Endothelial cell of umbilical vein (primary cell): ENCODE results near the gene OASL. TPM values are rescaled to one million over a fixed set of nuclear protein-coding genes. Genes with fewer than 3 reads are reported as not detected.

Source experiments
- BruUV-seq: library from RNA; stranded (reverse); fragments of 400-500 nt; replicated peaks from 2 replicates; lab custom pipeline; 2021; lab: Mats Ljungman, UMichigan
- CTCF ChIA-PET: fragments of 300-600, 350-600 bp; sonication (Branson Sonifier 250); formaldehyde crosslinking; loops from one replicate; lab custom pipeline; 2021; ENCODE audit warnings: antibody characterized with exemption, inconsistent platforms; lab: Charles Lee
- POLR2A ChIA-PET: fragments of 300-600, 350-600 bp; sonication (Branson Sonifier 250); formaldehyde crosslinking; loops from one replicate; lab custom pipeline; 2021; ENCODE audit warnings: antibody characterized with exemption, inconsistent platforms; lab: Charles Lee
- DNase-seq: peaks from one replicate; pipeline ENCODE4 v3.0.0-alpha.2; 2011; ENCODE audit warnings: low read depth, low spot score
- FAIRE-seq: peaks from 2 replicates; lab custom pipeline; 2011; peaks lifted over from hg19 to GRCh38; lab: Jason Lieb, UNC
- H2AFZ ChIP-seq: 2 replicates; pipeline ENCODE4 v1.6.0; 2012; ENCODE audit warnings: low read depth, low read length, control low read depth, inconsistent platforms
- H3K27ac ChIP-seq: 2 replicates; pipeline ENCODE4 v1.5.1; 2011; ENCODE audit warnings: low read depth, mild to moderate bottlenecking, control low read depth, low read length, moderate library complexity; ENCODE audit not compliant: insufficient read depth
- H3K27me3 ChIP-seq, 2 experiments: 2 replicates each; pipeline versions ENCODE4 v1.6.0 to v1.6.1; 2011; ENCODE audit warnings: low read length in 2 of 2, mixed read lengths in 1 of 2; ENCODE audit not compliant: control insufficient read depth in 2 of 2, insufficient read depth in 2 of 2
- H3K36me3 ChIP-seq, 2 experiments: 2 replicates in 1 of 2; 3 replicates in 1 of 2; pipeline ENCODE4 v1.5.1; 2011; ENCODE audit warnings: low read length in 2 of 2, mild to moderate bottlenecking in 1 of 2, moderate library complexity in 1 of 2; ENCODE audit not compliant: control insufficient read depth in 2 of 2, insufficient read depth in 2 of 2; ENCODE audit errors: extremely low read depth in 1 of 2
- H3K4me1 ChIP-seq: 3 replicates; pipeline ENCODE4 v1.5.1; 2011; ENCODE audit warnings: mild to moderate bottlenecking, low read length; ENCODE audit not compliant: control insufficient read depth, insufficient read depth; ENCODE audit errors: extremely low read depth
- H3K4me2 ChIP-seq: 2 replicates; pipeline ENCODE4 v1.6.1; 2011; ENCODE audit warnings: low read length, control low read depth, mixed read lengths; ENCODE audit not compliant: insufficient read depth
- H3K4me3 ChIP-seq, 3 experiments: fragments of 200-600 bp in 1 of 3; sonication (generic), shearing (Covaris generic) in 1 of 3; replicated peaks in 1 of 3; 2 replicates each; pipeline ENCODE4 v1.5.1; 2011 to 2016; ENCODE audit warnings: control low read depth in 3 of 3, low read length in 3 of 3, mild to moderate bottlenecking in 2 of 3, inconsistent platforms in 1 of 3, low read depth in 1 of 3, moderate library complexity in 1 of 3; ENCODE audit not compliant: insufficient read depth in 1 of 3
- H3K79me2 ChIP-seq: 2 replicates; pipeline ENCODE4 v1.6.0; 2012; ENCODE audit warnings: low read length, inconsistent platforms; ENCODE audit not compliant: control insufficient read depth, insufficient read depth
- H3K9ac ChIP-seq: replicated peaks from 2 replicates; pipeline ENCODE3; 2011; ENCODE audit warnings: low read length, control low read depth; ENCODE audit not compliant: insufficient read depth; ENCODE audit errors: extremely low read depth
- H3K9me1 ChIP-seq: replicated peaks from 3 replicates; pipeline ENCODE4 v1.6.0; 2011; ENCODE audit warnings: mild to moderate bottlenecking, low read length; ENCODE audit not compliant: control insufficient read depth, insufficient read depth; ENCODE audit errors: extremely low read depth
- H3K9me3 ChIP-seq: replicated peaks from 2 replicates; pipeline ENCODE4 v1.5.1; 2012; ENCODE audit warnings: low read length, inconsistent platforms; ENCODE audit not compliant: control insufficient read depth, insufficient read depth
- H4K20me1 ChIP-seq: replicated peaks from 2 replicates; pipeline ENCODE3; 2011; ENCODE audit warnings: mild to moderate bottlenecking, low read length; ENCODE audit not compliant: control insufficient read depth, insufficient read depth; ENCODE audit errors: extremely low read depth
- GATA2 ChIP-seq: IDR thresholded peaks from 2 replicates; pipeline ENCODE4 v1.7.0; 2011; ENCODE audit warnings: low read depth, mild to moderate bottlenecking, moderate library complexity, mixed read lengths, low read length; ENCODE audit not compliant: insufficient read length, insufficient read depth
- JUN ChIP-seq: IDR thresholded peaks from 2 replicates; pipeline ENCODE4 v1.6.1; 2011; ENCODE audit warnings: borderline replicate concordance, low read depth; ENCODE audit not compliant: insufficient read length, insufficient read depth
- MYC ChIP-seq: IDR thresholded peaks from one replicate; pipeline ENCODE4 v1.6.1; 2011; ENCODE audit warnings: mild to moderate bottlenecking, low read depth, low read length
- POLR2A ChIP-seq: IDR thresholded peaks from 2 replicates; pipeline ENCODE4 v1.6.1; 2012; ENCODE audit warnings: low read depth, mild to moderate bottlenecking, control low read depth, low read length
- POLR2AphosphoS5 ChIP-seq: IDR thresholded peaks from 2 replicates; pipeline ENCODE4 v1.6.1; 2012; ENCODE audit warnings: low read depth, mild to moderate bottlenecking, control low read depth, low read length, moderate library complexity; ENCODE audit not compliant: insufficient read depth
- dilution Hi-C: fragments of 300-500 bp; cut with MboI; formaldehyde crosslinking; loops from one replicate; pipeline ENCODE4 v1.15.0; 2019; ENCODE audit warnings: low sequenced_read_pairs; ENCODE audit not compliant: extremely low pct_ligation_motif_present
- intact Hi-C: fragments of 100-400 bp; cut with micrococcal nuclease; formaldehyde crosslinking; loops from one replicate; pipeline ENCODE4 v1.10.0; 2022
- polyA plus RNA-seq, 4 experiments: library from polyadenylated mRNA; depleted of rRNA in 3 of 4; stranded (reverse) in 3 of 4; unstranded in 1 of 4; fragments of >200 nt; gene quantifications; 2 replicates each; pipeline versions ENCODE4 v1.2.1 to v1.2.3, GENCODE V29; 2011 to 2012; ENCODE audit warnings: missing spikeins in 1 of 4
- total RNA-seq: library from RNA; stranded (reverse); gene quantifications from 2 replicates; pipeline ENCODE4 v1.2.3, GENCODE V29; 2021
- TF ChIP-seq, protein P1 (sequence below): IDR thresholded peaks from 2 replicates; pipeline ENCODE4 v1.6.1; 2011; ENCODE audit not compliant: insufficient read depth, insufficient read length
- TF ChIP-seq, protein P2 (sequence below), 2 donors: IDR thresholded peaks; 1 replicate in 1 of 2; 2 replicates in 1 of 2; pipeline ENCODE4 v1.5.1; 2011; ENCODE audit warnings: low read length in 2 of 2, mild to moderate bottlenecking in 2 of 2, moderate library complexity in 2 of 2, control low read depth in 1 of 2, inconsistent platforms in 1 of 2, low read depth in 1 of 2; ENCODE audit not compliant: insufficient read depth in 1 of 2; ENCODE audit errors: extremely low read depth in 1 of 2

Gene OASL
- total and polyA plus RNA-seq, 2 donors (not counting 3 experiments of a cell fraction or from before 2014, with no cell fraction given): 0.17 to 0.33 TPM

DNA sequence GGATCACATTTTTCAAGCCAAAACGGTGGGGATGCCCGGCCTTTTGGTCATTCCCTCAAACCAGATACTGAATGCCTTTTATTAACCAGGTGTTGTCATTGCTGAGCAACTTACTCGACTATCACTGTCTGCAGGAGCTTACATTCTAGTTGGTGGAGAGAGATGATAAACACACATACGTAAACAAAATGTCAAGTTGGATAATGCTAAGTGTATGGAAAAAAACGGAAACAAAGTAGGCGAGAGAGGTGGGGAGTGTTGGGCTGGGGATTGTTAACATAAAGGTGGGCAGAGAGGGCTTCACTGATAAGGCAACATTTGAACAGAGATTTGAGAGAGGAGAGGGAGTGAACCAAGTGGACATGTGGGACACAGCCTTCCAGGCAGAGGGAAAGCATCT, 27.2 kb downstream of the OASL start:
- peaks cover 9% of the 10 kb centered on the region for H3K79me2 ChIP-seq
- H3K9me3 ChIP-seq: no peaks in the 10 kb centered on the region
- no peak for FAIRE-seq
- dilution Hi-C loops (no loop called here), intact Hi-C loops (no loop called here)
- CTCF ChIA-PET: no interaction called here
- H3K4me3 ChIP-seq: no peak overlapping the region
- POLR2A ChIA-PET: no interaction called here
- H4K20me1 ChIP-seq: no peaks in the 10 kb centered on the region
- H3K9me1 ChIP-seq: no peaks in the 10 kb centered on the region
- no peak overlapping the region for H3K9ac ChIP-seq
- H3K36me3 ChIP-seq: peaks cover 3 to 23% of the 10 kb centered on the region in 2 experiments
- no peak overlapping the region for H3K27ac ChIP-seq
- DNase-seq: no peak
- TF ChIP-seq GATA2 (no peak), JUN (no peak), POLR2A (no peak), POLR2AphosphoS5 (no peak), MYC (no peak)
- TF ChIP-seq, protein P1, sequence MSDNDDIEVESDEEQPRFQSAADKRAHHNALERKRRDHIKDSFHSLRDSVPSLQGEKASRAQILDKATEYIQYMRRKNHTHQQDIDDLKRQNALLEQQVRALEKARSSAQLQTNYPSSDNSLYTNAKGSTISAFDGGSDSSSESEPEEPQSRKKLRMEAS: no peak
- TF ChIP-seq, protein P2, sequence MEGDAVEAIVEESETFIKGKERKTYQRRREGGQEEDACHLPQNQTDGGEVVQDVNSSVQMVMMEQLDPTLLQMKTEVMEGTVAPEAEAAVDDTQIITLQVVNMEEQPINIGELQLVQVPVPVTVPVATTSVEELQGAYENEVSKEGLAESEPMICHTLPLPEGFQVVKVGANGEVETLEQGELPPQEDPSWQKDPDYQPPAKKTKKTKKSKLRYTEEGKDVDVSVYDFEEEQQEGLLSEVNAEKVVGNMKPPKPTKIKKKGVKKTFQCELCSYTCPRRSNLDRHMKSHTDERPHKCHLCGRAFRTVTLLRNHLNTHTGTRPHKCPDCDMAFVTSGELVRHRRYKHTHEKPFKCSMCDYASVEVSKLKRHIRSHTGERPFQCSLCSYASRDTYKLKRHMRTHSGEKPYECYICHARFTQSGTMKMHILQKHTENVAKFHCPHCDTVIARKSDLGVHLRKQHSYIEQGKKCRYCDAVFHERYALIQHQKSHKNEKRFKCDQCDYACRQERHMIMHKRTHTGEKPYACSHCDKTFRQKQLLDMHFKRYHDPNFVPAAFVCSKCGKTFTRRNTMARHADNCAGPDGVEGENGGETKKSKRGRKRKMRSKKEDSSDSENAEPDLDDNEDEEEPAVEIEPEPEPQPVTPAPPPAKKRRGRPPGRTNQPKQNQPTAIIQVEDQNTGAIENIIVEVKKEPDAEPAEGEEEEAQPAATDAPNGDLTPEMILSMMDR (IDR thresholded peaks at IDR 0.05; ENCODE audit: extremely low read depth in 1 of 2, insufficient read depth in 1 of 2, low read depth in 1 of 2, low read length in 2 of 2): no peak
- H2AFZ ChIP-seq: no peak overlapping the region
- BruUV-seq: no TSS peak
- H3K4me2 ChIP-seq: no peak overlapping the region
- H3K4me1 ChIP-seq: peaks cover 3% of the 10 kb centered on the region
- no peaks in the 10 kb centered on the region for H3K27me3 ChIP-seq
